Stimulated activated CD4-positive, alpha-beta T cell treated with anti-CD3 and anti-CD28 coated beads, Interleukin-15, amount 100 ng/mL, for 48 hours (primary cell): ENCODE results near the gene CRIM1.

ENCODE experiments used
- DNase-seq, 2 donors: peaks; one replicate each; pipeline ENCODE4 v3.0.0-alpha.2; 2020; ENCODE audit warnings: low read depth in 2 of 2

Gene CRIM1

GRCh38 chr2:36455788-36456187 lies 100.2 kb downstream of the CRIM1 start:
- DNase-seq: no peak

- DNase-seq: no peak
Observed at GRCh38 chr2:36456227-36457175, 100.9 kb downstream of the CRIM1 start.

- DNase-seq: no peak
Observed at GRCh38 chr2:36458106-36458505, 102.5 kb downstream of the CRIM1 start.

DNA sequence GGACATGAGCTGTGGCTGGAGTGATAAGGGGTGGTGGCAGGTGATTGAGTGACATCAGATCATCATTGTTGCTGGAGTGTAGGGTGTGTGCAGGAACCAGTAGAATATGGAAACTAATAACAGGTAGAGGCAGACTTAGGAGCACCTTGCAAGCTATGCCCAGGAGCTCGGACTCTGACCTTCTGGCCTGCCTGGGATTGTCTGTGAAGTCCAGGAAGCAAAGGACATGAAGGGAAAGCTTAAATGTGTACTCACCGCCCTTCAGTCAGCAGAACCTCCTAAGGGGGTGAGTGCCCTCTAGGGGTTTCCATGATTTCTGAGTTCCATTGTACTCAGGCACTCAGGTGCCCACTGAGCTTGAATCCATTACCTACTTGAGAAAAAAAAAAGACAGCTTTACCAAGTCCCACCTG lies 104.2 kb downstream of the CRIM1 start:
- DNase-seq: no peak

DNA sequence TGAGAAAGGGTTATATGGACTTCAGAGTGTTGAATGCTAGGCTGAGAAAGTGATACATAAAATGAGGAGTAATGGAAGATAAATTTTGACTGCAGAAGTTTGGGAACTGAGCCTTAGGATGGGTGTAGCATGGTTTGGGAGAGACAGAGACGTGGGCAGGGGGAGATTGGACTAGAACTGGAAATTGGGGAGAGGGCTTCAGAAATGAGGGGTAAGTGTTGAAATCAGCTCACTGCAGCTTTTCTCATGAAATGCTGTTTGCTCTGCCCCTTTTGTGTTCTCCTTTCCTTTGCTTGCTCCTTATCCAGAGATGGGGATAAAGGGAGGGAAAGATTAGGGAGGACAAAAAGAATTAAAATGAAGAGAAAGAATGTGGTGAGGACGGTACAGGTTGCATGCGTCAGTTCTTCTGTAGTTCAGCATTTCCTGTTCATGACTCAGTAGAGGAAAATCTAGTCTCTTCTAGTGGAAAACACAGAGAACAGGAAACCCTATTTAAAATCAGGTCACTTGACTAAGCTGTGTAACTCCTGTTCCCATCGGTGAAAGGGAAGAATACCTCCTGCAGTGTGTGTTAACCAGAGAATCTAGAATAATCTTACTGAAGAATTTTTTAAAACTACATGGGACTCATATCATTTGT lies 105.6 kb downstream of the CRIM1 start:
- no peak for DNase-seq

GRCh38 chr2:36462311-36462935 lies 106.8 kb downstream of the CRIM1 start:
- no peak for DNase-seq

- no peak for DNase-seq
Observed at GRCh38 chr2:36463365-36463764, 107.8 kb downstream of the CRIM1 start.

DNA sequence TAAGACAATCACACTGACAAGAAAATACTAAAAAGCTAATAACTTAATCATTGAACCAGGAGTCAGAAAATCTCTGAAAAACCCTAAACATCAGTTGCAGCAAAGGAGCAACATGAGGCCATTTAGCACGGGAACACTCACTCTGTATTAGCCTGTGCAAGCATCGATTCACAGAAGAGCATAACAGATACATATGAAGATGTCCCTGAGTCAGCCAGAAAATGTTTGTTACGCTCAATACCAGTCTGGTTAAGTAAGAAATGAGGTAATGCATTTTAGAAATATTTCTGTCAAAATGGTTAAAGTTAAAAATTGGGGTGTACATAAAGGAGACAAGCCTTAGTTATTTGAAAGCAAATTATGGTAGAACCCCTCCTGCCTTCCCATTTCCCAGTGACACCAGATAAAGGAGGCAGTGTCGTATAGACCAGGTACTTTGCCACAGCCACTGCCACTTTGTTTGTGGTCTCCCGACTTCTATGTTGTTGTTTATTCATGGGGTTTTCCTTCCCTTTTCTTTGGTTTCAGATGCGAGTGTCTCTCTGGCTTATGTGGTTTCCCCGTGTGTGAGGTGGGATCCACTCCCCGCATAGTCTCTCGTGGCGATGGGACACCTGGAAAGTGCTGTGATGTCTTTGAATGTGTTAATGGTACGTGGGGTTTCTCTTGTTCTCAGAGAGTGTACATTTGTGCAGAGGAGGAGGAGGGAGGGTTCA lies 108.6 kb downstream of the CRIM1 start:
- DNase-seq: no peak

- DNase-seq: no peak
Observed at GRCh38 chr2:36466135-36466534, 110.6 kb downstream of the CRIM1 start.

- DNase-seq: no peak
Observed at GRCh38 chr2:36468463-36469105, 113.0 kb downstream of the CRIM1 start.

GRCh38 chr2:36469106-36469477 lies 113.5 kb downstream of the CRIM1 start:
- DNase-seq: no peak

DNA sequence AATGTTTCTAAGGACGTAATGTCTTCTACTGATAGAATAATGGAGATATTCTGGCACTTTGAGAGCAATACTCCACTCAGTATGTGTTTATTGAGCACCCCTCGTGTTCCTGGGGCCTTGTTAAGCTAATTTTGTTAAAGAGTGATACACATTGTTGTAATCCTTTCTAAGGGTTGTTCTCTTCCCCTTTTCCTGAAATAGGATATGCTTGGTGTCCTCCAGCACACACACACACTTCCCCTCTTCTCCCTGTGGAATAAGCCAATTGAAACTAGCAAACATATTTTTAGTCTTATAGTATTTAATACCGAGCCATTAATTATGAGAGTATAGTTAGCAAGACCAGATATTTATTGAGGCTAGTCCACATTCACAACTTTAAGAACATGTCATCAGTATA lies 114.1 kb downstream of the CRIM1 start:
- DNase-seq: no peak

GRCh38 chr2:36473230-36473629 lies 117.7 kb downstream of the CRIM1 start:
- DNase-seq: no peak

DNA sequence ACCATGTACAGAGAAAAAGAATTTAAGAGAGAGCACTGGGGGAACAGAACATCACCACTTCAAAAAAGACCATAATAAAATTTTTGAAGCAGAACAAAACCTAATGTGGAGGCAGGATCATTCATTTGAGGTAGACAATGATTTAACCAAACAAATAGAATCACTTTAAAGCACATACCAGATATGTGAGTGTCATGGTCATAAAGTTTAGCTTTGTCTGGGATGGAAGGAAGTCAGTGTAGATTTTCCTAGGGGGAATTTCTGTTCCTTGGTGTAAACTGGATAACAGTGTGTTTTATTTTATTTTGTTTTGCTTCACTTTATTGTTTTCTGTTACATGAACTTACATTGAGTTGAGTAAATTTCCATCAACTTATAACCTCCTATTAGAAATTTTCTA lies 120.8 kb downstream of the CRIM1 start:
- no peak for DNase-seq

GRCh38 chr2:36477315-36477714 lies 121.7 kb downstream of the CRIM1 start:
- no peak for DNase-seq

DNA sequence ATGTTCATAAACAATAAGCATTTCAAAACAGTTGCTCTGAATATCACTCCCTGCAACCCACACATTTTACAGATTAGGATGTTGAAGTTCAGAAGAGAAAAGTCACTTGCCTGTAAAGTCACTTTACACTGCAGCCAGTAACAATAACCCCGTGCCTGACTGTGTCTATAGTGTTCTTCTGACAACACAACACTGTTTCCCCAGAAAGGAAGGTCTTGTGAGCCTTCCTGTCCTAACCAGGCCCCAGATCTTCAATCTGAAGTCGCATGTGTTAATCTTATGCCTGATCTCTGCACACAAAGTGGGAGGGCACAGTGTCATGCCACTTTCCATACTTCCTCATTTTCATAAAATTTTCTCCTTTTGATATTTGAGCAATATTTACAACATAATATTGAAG lies 122.2 kb downstream of the CRIM1 start:
- DNase-seq: no peak

- DNase-seq: no peak
Observed at GRCh38 chr2:36478332-36478738, 122.8 kb downstream of the CRIM1 start.

DNA sequence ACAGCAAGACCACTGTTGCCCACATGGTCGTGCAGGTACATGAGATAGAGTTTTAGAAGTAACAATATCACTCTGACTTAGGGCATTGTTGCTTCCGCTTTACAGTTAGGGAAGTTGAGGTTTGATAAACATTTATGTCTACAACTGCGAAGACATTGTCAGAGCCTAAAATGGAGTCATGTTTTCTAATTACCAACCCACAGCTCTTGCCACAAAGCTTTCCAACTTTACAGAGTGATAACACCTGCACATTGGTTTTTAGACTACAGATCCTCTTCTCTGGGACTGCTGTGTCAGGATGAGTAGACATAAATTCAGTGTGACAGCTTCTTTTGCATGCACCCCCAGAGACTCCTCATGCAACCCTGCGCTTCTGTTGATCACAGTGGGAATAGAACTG lies 123.4 kb downstream of the CRIM1 start:
- no peak for DNase-seq

- no peak for DNase-seq
Observed at GRCh38 chr2:36479406-36479805, 123.8 kb downstream of the CRIM1 start.

- DNase-seq: no peak
Observed at GRCh38 chr2:36480028-36480427, 124.5 kb downstream of the CRIM1 start.

- no peak for DNase-seq
Observed at GRCh38 chr2:36480636-36481035, 125.1 kb downstream of the CRIM1 start.

- DNase-seq: no peak
Observed at GRCh38 chr2:36481709-36482108, 126.1 kb downstream of the CRIM1 start.
